Measurements from ENCODE around the gene RBBP8NL. TPM values are rescaled to one million over a fixed set of nuclear protein-coding genes. Genes with fewer than 3 reads are reported as not detected.
A peak's percentile ranks its signal among the peaks of the same experiment; 100 is the strongest.

The RBBP8NL gene
- total and polyA plus RNA-seq, 9 of the 15 experiments (the other 6 are each of a cell fraction or from before 2014, with no cell fraction given) = not detected

- TF ChIP-seq E2F8 (IDR thresholded peaks at IDR 0.05; ENCODE audit: low read depth, partially characterized antibody) (no peak), CREB1 (IDR thresholded peaks at IDR 0.05) (no peak), CREB1 (CRISPR knock-in tag; IDR thresholded peaks at IDR 0.05) (0 out of 2 replicates have a peak, but pooled peaks have one; percentile 26), MYNN (IDR thresholded peaks at IDR 0.05) (no peak), MYNN (CRISPR knock-in tag; IDR thresholded peaks at IDR 0.05) (no peak)
Observed at GRCh38 chr20:62365814-62366369, 61.4 kb downstream of the RBBP8NL start (continued).

GRCh38 chr20:62364911-62365736 lies 62.2 kb downstream of the RBBP8NL start:
- Histone ChIP-seq H3K9ac (ENCODE audit: insufficient read depth in 1 of 2, low read depth in 2 of 2, low read length in 2 of 2) (peak overlapping the region in 1 of 2 experiments; percentile 96; a peak in 2 of 4 replicates), H3K27me3 (ENCODE audit: control insufficient read depth in 2 of 2, insufficient read depth in 2 of 2, low read length in 2 of 2) (no peaks in the 10 kb centered on the region), H3K36me3 (ENCODE audit: control insufficient read depth, insufficient read depth, low read length) (peaks cover 20% of the 10 kb centered on the region; the same call in 1 of the 3 replicates), H3K9me3 (replicated peaks; ENCODE audit: control insufficient read depth, insufficient read depth, low read depth, low read length) (no peaks in the 10 kb centered on the region), H4K20me1 (replicated peaks; ENCODE audit: control insufficient read depth, insufficient read depth, low read length) (peaks cover 10% of the 10 kb centered on the region; the same call in 1 of the 2 replicates), H2AFZ (ENCODE audit: low read depth, low read length) (no peak overlapping the region), H3K4me2 (ENCODE audit: insufficient read depth, low read length) (peak overlapping the region; percentile 85), H3K4me3 (peak overlapping the region; percentile 78; the same call in 1 of the 2 replicates), H3K9me1 (ENCODE audit: control insufficient read depth, insufficient read depth, low read length) (peaks cover 4% of the 10 kb centered on the region), H3K79me2 (ENCODE audit: control insufficient read depth, insufficient read depth, low read length) (peaks cover 48% of the 10 kb centered on the region), H3K27ac (ENCODE audit: extremely low read depth, low read depth, low read length) (peak overlapping the region; percentile 69; the same call in 2 of the 3 replicates), H3K4me1 (replicated peaks in 1 of 2; ENCODE audit: control insufficient read depth in 2 of 2, insufficient read depth in 2 of 2, low read length in 2 of 2) (peaks cover 55 to 96% of the 10 kb centered on the region in 2 experiments)
- no TSS peak for BruUV-seq (replicated peaks)
- ATAC-seq (no peak; the same call in 2 of the 3 replicates), FAIRE-seq (peak; percentile 35), DNase-seq (ENCODE audit: extremely low read depth in 1 of 4, low spot score in 3 of 4) (no peak)
- CTCF ChIA-PET (ENCODE audit: low intra/inter-chr PET ratio) = no interaction called here
- POLR2A ChIA-PET = interaction anchor here (0.9 to 2.5 kb wide), 8 partner anchors 8 to 64 kb away, joined by 3 to 9 read pairs (median 4); partner anchors contain the start of gene RPS21
- intact Hi-C loops (cut with micrococcal nuclease) = loop anchor here (5.0 kb wide), 1 partner anchor 63 kb away; the partner anchor contains the start of gene ADRM1
- in situ Hi-C loops (cut with MboI) = loop anchor here (5.0 to 10.0 kb wide), 2 partner anchors 58 to 370 kb away; no protein-coding TSS in a partner anchor
- 55% methylated on average over 21 of the region's 27 CpGs for whole genome bisulfite sequencing (ENCODE audit: insufficient coverage, low coverage, missing lambda C conversion rate)
- TF ChIP-seq GATAD2A (IDR thresholded peaks at IDR 0.05) = no peak
- TF ChIP-seq ZNF696 (CRISPR knock-in tag; conservative IDR thresholded peaks at IDR 0.05) = no peak
- no peak for TF ChIP-seq ZNF318 (IDR thresholded peaks at IDR 0.05; ENCODE audit: borderline replicate concordance in 1 of 2, low read depth in 1 of 2)

Measured in K562 (cell line).